Panc1 (cell line): Measurements from ENCODE around the gene SHOX.

Experiments
- TCF7L2 ChIP-seq: IDR thresholded peaks from 2 replicates; pipeline ENCODE4 v1.6.1; 2011; ENCODE audit warnings: mild to moderate bottlenecking, low read depth, low read length, inconsistent platforms
- TF ChIP-seq, protein P1 (sequence below): fragments of 450-650 bp; IDR thresholded peaks from 2 replicates; pipeline ENCODE4 v1.5.1; 2017; ENCODE audit warnings: mild to moderate bottlenecking
- TF ChIP-seq, protein P2 (sequence below), 2 experiments: IDR thresholded peaks; 2 replicates each; pipeline ENCODE4 v1.6.1; 2011 to 2012; ENCODE audit warnings: low read depth in 2 of 2, control low read depth in 1 of 2, low read length in 1 of 2, mild to moderate bottlenecking in 1 of 2, moderate library complexity in 1 of 2; ENCODE audit not compliant: insufficient read depth in 1 of 2

DNA sequence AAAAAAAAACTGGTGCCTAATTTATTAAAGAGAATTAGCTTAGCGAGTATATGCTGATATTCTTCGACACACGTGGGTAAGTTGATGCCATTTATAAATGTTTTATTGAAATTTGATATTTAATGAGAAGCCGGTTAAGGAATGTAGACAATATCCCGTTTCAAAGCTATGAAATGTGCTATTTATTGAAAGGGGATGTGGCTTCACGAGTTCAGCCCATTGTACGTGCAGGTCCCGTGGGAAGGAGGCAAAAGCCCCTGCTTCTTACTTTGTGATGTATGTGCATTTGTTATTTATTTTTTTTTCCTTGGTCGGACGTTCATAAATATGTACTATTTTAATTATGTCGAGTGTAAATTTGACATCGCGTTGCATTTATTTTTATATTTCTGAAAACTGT is 20.2 kb downstream of the SHOX start:
- TF ChIP-seq, protein P1, sequence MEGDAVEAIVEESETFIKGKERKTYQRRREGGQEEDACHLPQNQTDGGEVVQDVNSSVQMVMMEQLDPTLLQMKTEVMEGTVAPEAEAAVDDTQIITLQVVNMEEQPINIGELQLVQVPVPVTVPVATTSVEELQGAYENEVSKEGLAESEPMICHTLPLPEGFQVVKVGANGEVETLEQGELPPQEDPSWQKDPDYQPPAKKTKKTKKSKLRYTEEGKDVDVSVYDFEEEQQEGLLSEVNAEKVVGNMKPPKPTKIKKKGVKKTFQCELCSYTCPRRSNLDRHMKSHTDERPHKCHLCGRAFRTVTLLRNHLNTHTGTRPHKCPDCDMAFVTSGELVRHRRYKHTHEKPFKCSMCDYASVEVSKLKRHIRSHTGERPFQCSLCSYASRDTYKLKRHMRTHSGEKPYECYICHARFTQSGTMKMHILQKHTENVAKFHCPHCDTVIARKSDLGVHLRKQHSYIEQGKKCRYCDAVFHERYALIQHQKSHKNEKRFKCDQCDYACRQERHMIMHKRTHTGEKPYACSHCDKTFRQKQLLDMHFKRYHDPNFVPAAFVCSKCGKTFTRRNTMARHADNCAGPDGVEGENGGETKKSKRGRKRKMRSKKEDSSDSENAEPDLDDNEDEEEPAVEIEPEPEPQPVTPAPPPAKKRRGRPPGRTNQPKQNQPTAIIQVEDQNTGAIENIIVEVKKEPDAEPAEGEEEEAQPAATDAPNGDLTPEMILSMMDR: no peak
- no peak for TF ChIP-seq TCF7L2
- TF ChIP-seq, protein P2, sequence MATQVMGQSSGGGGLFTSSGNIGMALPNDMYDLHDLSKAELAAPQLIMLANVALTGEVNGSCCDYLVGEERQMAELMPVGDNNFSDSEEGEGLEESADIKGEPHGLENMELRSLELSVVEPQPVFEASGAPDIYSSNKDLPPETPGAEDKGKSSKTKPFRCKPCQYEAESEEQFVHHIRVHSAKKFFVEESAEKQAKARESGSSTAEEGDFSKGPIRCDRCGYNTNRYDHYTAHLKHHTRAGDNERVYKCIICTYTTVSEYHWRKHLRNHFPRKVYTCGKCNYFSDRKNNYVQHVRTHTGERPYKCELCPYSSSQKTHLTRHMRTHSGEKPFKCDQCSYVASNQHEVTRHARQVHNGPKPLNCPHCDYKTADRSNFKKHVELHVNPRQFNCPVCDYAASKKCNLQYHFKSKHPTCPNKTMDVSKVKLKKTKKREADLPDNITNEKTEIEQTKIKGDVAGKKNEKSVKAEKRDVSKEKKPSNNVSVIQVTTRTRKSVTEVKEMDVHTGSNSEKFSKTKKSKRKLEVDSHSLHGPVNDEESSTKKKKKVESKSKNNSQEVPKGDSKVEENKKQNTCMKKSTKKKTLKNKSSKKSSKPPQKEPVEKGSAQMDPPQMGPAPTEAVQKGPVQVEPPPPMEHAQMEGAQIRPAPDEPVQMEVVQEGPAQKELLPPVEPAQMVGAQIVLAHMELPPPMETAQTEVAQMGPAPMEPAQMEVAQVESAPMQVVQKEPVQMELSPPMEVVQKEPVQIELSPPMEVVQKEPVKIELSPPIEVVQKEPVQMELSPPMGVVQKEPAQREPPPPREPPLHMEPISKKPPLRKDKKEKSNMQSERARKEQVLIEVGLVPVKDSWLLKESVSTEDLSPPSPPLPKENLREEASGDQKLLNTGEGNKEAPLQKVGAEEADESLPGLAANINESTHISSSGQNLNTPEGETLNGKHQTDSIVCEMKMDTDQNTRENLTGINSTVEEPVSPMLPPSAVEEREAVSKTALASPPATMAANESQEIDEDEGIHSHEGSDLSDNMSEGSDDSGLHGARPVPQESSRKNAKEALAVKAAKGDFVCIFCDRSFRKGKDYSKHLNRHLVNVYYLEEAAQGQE (IDR thresholded peaks at IDR 0.05; ENCODE audit: insufficient read depth in 1 of 2, low read depth in 2 of 2, low read length in 1 of 2): no peak
